GM10266 (cell line): ENCODE results near the gene ARHGAP31.
A peak's percentile ranks its signal among the peaks of the same experiment; 100 is the strongest.

Experiments
- DNase-seq: peaks from one replicate; pipeline ENCODE4 v3.0.0; 2012; ENCODE audit errors: extremely low spot score
- CTCF ChIP-seq: IDR thresholded peaks from 2 replicates; pipeline ENCODE4 v1.5.1; 2012; ENCODE audit warnings: mild to moderate bottlenecking, low read depth; ENCODE audit not compliant: control insufficient read depth, insufficient read depth; ENCODE audit errors: missing control alignments

ARHGAP31 gene

GRCh38 chr3:119322835-119323722 is 28.9 kb downstream of the ARHGAP31 start:
- DNase-seq: peak; percentile 89
- peak; percentile 1 for TF ChIP-seq CTCF

- no peak for DNase-seq
- no peak for TF ChIP-seq CTCF
Measured at GRCh38 chr3:119323723-119324085, 29.5 kb downstream of the ARHGAP31 start.

- DNase-seq: no peak
- no peak for TF ChIP-seq CTCF
Measured at GRCh38 chr3:119324899-119325298, 30.7 kb downstream of the ARHGAP31 start.

GRCh38 chr3:119326976-119327375 is 32.8 kb downstream of the ARHGAP31 start:
- no peak for DNase-seq
- TF ChIP-seq CTCF: no peak

- TF ChIP-seq CTCF: no peak
- no peak for DNase-seq
Measured at GRCh38 chr3:119329551-119329950, 35.4 kb downstream of the ARHGAP31 start.

- DNase-seq: no peak
- no peak for TF ChIP-seq CTCF
Measured at GRCh38 chr3:119330181-119330580, 36.0 kb downstream of the ARHGAP31 start.

- DNase-seq: no peak
- no peak for TF ChIP-seq CTCF
Measured at GRCh38 chr3:119330858-119331257, 36.7 kb downstream of the ARHGAP31 start.
